Vagina (tissue), 2 donors: ENCODE measurements around the gene PTTG1. TPM values are rescaled to one million over a fixed set of nuclear protein-coding genes. Genes with fewer than 3 reads are reported as not detected.

Experiments
- DNase-seq, 2 donors: peaks; one replicate each; pipeline ENCODE4 v3.0.0-alpha.2; 2017; ENCODE audit errors: extremely low spot score in 2 of 2
- H3K27ac ChIP-seq: fragments of 200-600 bp; sonication (generic); one replicate; pipeline ENCODE4 v1.5.1; 2019
- H3K27me3 ChIP-seq: fragments of 200-600 bp; sonication (generic); one replicate; pipeline ENCODE4 v1.5.1; 2019
- H3K36me3 ChIP-seq, 2 donors: fragments of 200-600 bp; sonication (generic); one replicate each; pipeline ENCODE4 v1.5.1; 2017 to 2019
- H3K4me1 ChIP-seq: fragments of 200-600 bp; sonication (generic); one replicate; pipeline ENCODE4 v1.5.1; 2019
- H3K4me3 ChIP-seq, 2 donors: fragments of 200-600 bp; sonication (generic); 1 replicate in 1 of 2; 2 replicates in 1 of 2; pipeline ENCODE4 v1.5.1; 2016 to 2019
- H3K9me3 ChIP-seq: fragments of 200-600 bp; sonication (generic); one replicate; pipeline ENCODE4 v1.5.1; 2019
- CTCF ChIP-seq, 3 experiments: fragments of 450-650 bp in 2 of 3; fragments of 200-600 bp in 1 of 3; sonication (generic) in 1 of 3; IDR thresholded peaks; one replicate each; pipeline ENCODE4 v1.5.1; 2017 to 2019; ENCODE audit warnings: antibody characterized with exemption in 3 of 3, mild to moderate bottlenecking in 2 of 3, moderate library complexity in 2 of 3
- POLR2A ChIP-seq, 2 donors: fragments of 450-650 bp; IDR thresholded peaks; one replicate each; pipeline ENCODE4 v1.6.1; 2017; ENCODE audit warnings: antibody characterized with exemption in 2 of 2, mild to moderate bottlenecking in 2 of 2, moderate library complexity in 2 of 2
- POLR2AphosphoS5 ChIP-seq, 2 donors: sonication (generic); formaldehyde crosslinking; IDR thresholded peaks; one replicate each; pipeline ENCODE4 v1.9.0; 2017; ENCODE audit warnings: antibody characterized with exemption in 2 of 2, mild to moderate bottlenecking in 2 of 2, low read depth in 1 of 2; ENCODE audit not compliant: insufficient read depth in 1 of 2
- intact Hi-C: fragments of 100-400 bp; cut with DNase I; formaldehyde crosslinking; loops from one replicate; pipeline ENCODE4 v1.15.1; 2023
- total RNA-seq: library from RNA; depleted of rRNA; stranded (reverse); fragments of >200 nt; gene quantifications from one replicate; pipeline ENCODE4 v1.2.3, GENCODE V29; 2016

The PTTG1 gene
- total RNA-seq, 1 donor from 2014 or later, result 89.1 TPM

DNA sequence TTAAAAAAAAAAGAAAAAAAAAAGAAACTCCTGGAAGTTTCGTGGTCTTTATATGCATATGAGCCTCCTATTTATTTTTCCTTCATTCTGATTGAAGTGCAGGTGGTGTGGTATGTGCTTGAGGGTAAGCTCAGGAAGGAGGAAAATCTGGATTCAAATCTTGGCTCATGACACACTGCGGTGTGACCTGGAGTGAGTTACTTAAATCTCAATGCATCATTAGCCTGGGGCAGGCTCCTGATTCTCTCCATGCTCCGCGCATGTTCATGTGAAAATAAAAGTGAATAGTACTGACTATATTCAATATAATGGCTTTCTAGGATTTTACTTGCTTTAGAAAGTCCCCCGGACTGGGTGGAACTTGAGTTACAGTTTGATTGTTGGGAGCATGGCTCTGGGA is 35.6 kb downstream of the PTTG1 start:
- Histone ChIP-seq H3K9me3 (no peaks in the 10 kb centered on the region), H3K4me1 (no peaks in the 10 kb centered on the region), H3K27ac (no peak overlapping the region), H3K36me3 (no peaks in the 10 kb centered on the region), H3K4me3 (no peak overlapping the region), H3K27me3 (no peaks in the 10 kb centered on the region)
- intact Hi-C loops, result no loop called here
- TF ChIP-seq POLR2AphosphoS5 (IDR thresholded peaks at IDR 0.05; ENCODE audit: insufficient read depth in 1 of 2, low read depth in 1 of 2) (no peak), CTCF (IDR thresholded peaks at IDR 0.05) (no peak), POLR2A (IDR thresholded peaks at IDR 0.05) (no peak)
- DNase-seq, result no peak

DNA sequence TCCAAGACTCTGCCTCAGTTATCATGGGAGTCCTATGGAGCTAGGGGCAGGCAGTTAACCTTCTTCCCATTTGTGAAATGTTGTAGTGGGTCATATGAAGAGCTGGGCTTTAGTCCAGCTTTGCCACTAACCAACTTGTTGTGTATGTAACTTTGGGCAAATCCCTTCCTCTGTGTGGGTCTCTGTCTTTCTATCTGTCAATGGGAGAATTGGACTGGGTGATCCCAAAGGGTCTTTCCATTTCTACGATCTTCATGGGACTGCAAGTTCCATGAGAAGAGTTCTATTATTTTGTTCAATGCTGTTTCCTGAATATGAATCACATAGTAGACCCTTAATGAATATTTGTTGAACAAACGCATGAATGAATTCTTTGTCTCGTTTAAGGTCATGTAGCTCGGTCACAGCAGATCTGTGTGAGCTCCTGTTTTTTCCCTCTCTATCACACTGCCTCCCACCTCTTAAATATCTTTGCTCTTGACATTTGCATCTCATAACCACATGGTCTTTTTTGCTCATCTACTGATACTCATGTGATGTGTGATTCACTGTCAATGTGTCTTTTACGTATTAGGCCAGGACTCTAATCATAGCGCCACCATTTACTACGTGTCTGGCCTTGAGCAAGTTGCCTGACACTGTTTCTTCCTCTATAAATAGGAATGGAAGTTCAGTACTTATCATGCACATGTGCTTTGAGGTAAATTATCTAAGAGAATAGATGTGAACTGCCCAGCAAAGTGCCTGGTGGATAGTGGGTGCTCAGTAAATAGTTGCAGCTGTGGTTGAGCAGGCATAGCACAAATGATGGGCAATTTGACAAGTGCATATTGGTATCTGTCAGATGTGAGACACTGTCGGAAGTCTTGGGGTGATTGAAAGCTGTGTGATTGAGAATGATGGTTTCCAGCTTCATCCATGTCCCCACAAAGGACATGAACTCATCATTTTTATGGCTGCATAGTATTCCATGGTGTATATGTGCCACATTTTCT is 37.4 kb downstream of the PTTG1 start:
- TF ChIP-seq POLR2A (IDR thresholded peaks at IDR 0.05) (no peak), POLR2AphosphoS5 (IDR thresholded peaks at IDR 0.05; ENCODE audit: insufficient read depth in 1 of 2, low read depth in 1 of 2) (no peak), CTCF (IDR thresholded peaks at IDR 0.05) (no peak)
- Histone ChIP-seq H3K4me3 (no peak overlapping the region), H3K27ac (no peak overlapping the region), H3K4me1 (no peaks in the 10 kb centered on the region), H3K36me3 (no peaks in the 10 kb centered on the region), H3K27me3 (no peaks in the 10 kb centered on the region), H3K9me3 (no peaks in the 10 kb centered on the region)
- intact Hi-C loops, result no loop called here
- no peak for DNase-seq

DNA sequence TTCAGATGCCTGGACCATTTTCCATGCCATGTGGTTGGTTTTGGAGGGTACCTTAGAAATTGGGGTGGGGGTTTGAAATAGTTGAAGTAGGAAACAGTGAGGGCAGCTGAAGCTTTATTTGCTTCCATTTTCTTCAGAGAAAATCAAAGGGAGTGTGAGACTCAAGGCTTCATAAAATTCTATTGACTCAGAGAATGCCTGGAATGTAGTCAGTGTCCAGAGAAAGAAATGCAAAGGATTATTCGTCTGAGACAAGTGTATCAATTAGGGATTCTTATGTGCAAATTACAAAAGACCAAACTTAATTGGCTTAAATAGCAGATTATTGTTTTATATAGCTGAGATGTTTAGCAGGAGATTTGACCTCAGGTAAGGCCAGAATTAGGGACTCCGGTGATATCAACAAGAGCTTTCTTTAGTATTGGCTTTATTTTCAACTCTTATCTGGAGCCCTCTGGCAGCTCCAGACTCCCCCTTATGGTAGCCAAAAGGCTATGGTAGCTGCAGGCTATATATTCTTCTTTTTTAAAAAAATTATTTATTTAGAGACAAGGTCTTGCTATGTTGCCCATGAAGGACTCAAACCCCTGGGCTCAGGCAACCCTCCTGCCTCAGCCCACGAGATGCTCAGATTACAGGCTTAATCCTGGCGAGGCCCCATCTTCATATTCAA is 38.9 kb downstream of the PTTG1 start:
- no peak overlapping the region for H3K27ac ChIP-seq
- no peak for DNase-seq
- H3K36me3 ChIP-seq, result no peaks in the 10 kb centered on the region
- TF ChIP-seq POLR2A (IDR thresholded peaks at IDR 0.05) (no peak), POLR2AphosphoS5 (IDR thresholded peaks at IDR 0.05; ENCODE audit: insufficient read depth in 1 of 2, low read depth in 1 of 2) (no peak), CTCF (IDR thresholded peaks at IDR 0.05) (no peak)
- intact Hi-C loops, result no loop called here
- no peaks in the 10 kb centered on the region for H3K4me1 ChIP-seq
- H3K9me3 ChIP-seq, result no peaks in the 10 kb centered on the region
- H3K27me3 ChIP-seq, result no peaks in the 10 kb centered on the region
- no peak overlapping the region for H3K4me3 ChIP-seq

- intact Hi-C loops, result no loop called here
- Histone ChIP-seq H3K4me3 (no peak overlapping the region), H3K9me3 (no peaks in the 10 kb centered on the region)
Observed at GRCh38 chr5:160461378-160461777, 39.7 kb downstream of the PTTG1 start.

More at GRCh38 chr5:160461378-160461777, 39.7 kb downstream of the PTTG1 start:
- Histone ChIP-seq H3K4me1 (no peaks in the 10 kb centered on the region), H3K27me3 (no peaks in the 10 kb centered on the region), H3K27ac (no peak overlapping the region), H3K36me3 (no peaks in the 10 kb centered on the region)
- DNase-seq, result no peak
- no peak for TF ChIP-seq CTCF (IDR thresholded peaks at IDR 0.05)
- TF ChIP-seq POLR2A (IDR thresholded peaks at IDR 0.05), result no peak
- TF ChIP-seq POLR2AphosphoS5 (IDR thresholded peaks at IDR 0.05; ENCODE audit: insufficient read depth in 1 of 2, low read depth in 1 of 2), result no peak
